ENCODE results near the gene ZBED4. TPM values are rescaled to one million over a fixed set of nuclear protein-coding genes. Genes with fewer than 3 reads are reported as not detected.

ZBED4 gene
- total RNA-seq, 2 experiments from 2014 or later: 25.0 to 25.6 TPM

- ChIA-PET POLR2A (interaction anchor here (0.6 kb wide), 1 partner anchor 33 kb away, joined by 3 read pairs; no protein-coding TSS in a partner anchor), CTCF (no interaction called here)
Measured at GRCh38 chr22:49887702-49888101, 34.1 kb downstream of the ZBED4 start.

- POLR2A ChIA-PET: no interaction called here
- CTCF ChIA-PET: no interaction called here
Measured at GRCh38 chr22:49889071-49889470, 35.4 kb downstream of the ZBED4 start.

- ChIA-PET POLR2A (interaction anchor here (0.7 kb wide), 1 partner anchor 166 kb away, joined by 9 read pairs; no protein-coding TSS in a partner anchor), CTCF (interaction anchor here (0.7 kb wide), 2 partner anchors 26 to 224 kb away, joined by 3 to 4 read pairs; no protein-coding TSS in a partner anchor)
Measured at GRCh38 chr22:49892226-49892899, 38.7 kb downstream of the ZBED4 start.

GRCh38 chr22:49893025-49893424 lies 39.4 kb downstream of the ZBED4 start:
- ChIA-PET CTCF (no interaction called here), POLR2A (no interaction called here)

GRCh38 chr22:49894322-49895054 lies 40.8 kb downstream of the ZBED4 start:
- ChIA-PET CTCF (no interaction called here), POLR2A (no interaction called here)

- CTCF ChIA-PET: no interaction called here
- POLR2A ChIA-PET: no interaction called here
Measured at GRCh38 chr22:49896201-49896600, 42.6 kb downstream of the ZBED4 start.

- POLR2A ChIA-PET: no interaction called here
- CTCF ChIA-PET: interaction anchor here (0.7 kb wide), 1 partner anchor 270 kb away, joined by 7 read pairs; no protein-coding TSS in a partner anchor
Measured at GRCh38 chr22:49897015-49897684, 43.5 kb downstream of the ZBED4 start.

- CTCF ChIA-PET: no interaction called here
- POLR2A ChIA-PET: no interaction called here
Measured at GRCh38 chr22:49899530-49899929, 45.9 kb downstream of the ZBED4 start.

GRCh38 chr22:49900441-49901230 lies 47.0 kb downstream of the ZBED4 start:
- POLR2A ChIA-PET: no interaction called here
- CTCF ChIA-PET: no interaction called here

GRCh38 chr22:49901457-49901856 lies 47.8 kb downstream of the ZBED4 start:
- CTCF ChIA-PET: no interaction called here
- POLR2A ChIA-PET: no interaction called here

GRCh38 chr22:49903322-49904039 lies 49.8 kb downstream of the ZBED4 start:
- CTCF ChIA-PET: no interaction called here

GRCh38 chr22:49904040-49904369 lies 50.4 kb downstream of the ZBED4 start:
- ChIA-PET CTCF (no interaction called here), POLR2A (no interaction called here)

More at GRCh38 chr22:49903322-49904039, 49.8 kb downstream of the ZBED4 start:
- POLR2A ChIA-PET: no interaction called here

- POLR2A ChIA-PET: no interaction called here
- CTCF ChIA-PET: no interaction called here
Measured at GRCh38 chr22:49905465-49905864, 51.8 kb downstream of the ZBED4 start.

- ChIA-PET POLR2A (no interaction called here), CTCF (no interaction called here)
Measured at GRCh38 chr22:49906071-49906798, 52.6 kb downstream of the ZBED4 start.

- POLR2A ChIA-PET: no interaction called here
- CTCF ChIA-PET: no interaction called here
Measured at GRCh38 chr22:49906799-49907290, 53.2 kb downstream of the ZBED4 start.

GRCh38 chr22:49907807-49908206 lies 54.2 kb downstream of the ZBED4 start:
- CTCF ChIA-PET: no interaction called here
- POLR2A ChIA-PET: no interaction called here

- ChIA-PET CTCF (no interaction called here), POLR2A (no interaction called here)
Measured at GRCh38 chr22:49909476-49910205, 56.0 kb downstream of the ZBED4 start.
